A204.1 (cell line): Measurements from ENCODE around the gene SPRED2.

Experiments used
- FAIRE-seq: peaks from 2 replicates; lab custom pipeline; 2012; peaks lifted over from hg19 to GRCh38; lab: Jason Lieb, UNC

The SPRED2 gene

GRCh38 chr2:65386989-65387388, 45.4 kb downstream of the SPRED2 start:
- FAIRE-seq, result no peak

DNA sequence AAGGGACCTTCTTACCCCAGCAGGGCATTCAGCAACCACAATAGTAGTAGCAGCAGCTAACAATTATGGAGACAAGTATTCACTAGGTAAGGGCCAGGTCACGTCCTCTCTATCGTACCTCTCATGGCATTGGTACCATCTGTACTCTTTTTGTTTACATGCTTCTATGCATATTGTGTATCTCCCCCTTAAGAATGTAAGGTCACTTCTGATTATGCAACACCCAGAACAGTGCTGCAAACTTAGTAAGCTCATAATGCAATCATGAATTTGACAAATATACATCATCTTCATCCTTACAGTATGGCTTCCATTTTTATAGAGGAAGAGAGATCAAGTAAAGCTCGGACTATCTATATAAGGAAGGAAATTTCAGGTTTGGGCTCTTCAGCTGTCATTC, 46.1 kb downstream of the SPRED2 start:
- FAIRE-seq, result no peak

DNA sequence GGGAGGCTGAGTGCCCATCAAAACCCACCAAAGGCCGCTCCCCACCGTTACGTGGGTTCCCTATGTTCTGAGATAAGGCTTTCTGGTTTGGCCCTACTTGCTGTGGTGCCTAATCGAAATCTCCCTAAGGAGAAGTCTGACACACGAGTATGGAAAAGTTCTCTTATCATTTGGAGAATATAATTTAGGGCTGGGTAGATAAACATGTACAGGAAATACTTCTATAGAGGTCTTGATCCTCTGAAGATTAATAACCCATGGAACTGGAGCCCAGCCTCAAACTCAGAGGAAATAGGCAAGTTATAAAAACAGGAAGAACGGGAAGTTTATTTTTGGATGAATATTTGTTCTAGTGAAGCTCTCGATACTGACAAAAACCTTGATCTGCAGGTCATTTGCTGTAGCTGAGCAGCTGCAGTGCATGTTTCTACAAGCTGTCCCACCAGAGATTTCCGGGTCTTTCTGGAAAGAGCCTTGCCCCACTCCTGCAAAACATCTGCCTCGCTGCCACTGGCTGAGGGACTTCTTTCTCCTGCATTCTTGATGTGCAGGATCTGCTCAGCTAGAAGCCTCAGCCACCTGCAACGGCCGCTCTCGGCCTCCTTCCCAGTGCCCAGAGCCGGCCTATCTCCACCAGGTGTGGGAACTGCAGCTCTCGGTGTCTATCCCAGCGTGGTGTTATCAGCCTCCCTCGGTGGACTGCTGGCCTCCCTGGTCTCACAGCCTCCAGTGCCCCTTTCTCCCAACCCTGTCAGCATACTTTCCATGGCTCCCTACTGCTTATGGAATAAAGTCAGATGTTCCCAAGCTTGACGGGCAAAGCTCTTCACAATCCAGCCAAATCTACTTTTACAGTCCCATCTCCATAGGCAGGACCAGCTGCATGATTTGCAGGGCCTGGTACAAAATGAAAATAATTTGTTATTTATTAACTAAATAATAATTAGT, 48.6 kb downstream of the SPRED2 start:
- FAIRE-seq, result no peak

DNA sequence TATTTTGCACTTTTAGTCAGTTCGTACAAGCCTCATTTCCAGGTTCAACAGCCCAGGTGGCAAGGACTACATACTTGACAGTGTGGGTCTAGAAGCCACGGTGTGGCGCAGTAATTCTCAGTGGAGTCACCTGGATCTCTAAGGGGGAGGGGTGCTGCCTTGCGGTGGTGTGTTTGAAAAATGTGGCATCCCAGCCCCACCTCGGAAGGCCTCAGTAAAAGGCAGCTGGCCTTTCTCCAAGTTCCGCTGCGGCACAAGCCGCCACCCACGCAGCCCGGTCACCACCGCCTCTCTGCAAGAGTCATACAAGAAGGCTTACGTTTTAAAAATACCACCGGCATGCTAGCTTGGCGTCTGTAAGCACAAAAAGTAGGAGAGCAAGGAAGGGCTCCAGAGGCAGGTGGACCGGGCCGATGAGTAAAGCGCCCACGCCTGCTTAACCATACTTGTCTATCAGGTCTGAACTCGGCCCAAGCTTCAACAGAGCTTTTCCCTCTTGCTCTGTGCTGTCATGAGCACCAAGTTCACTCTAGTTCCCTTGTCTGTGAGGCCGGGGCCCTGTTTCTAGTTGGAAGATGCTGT, 49.5 kb downstream of the SPRED2 start:
- FAIRE-seq, result no peak

DNA sequence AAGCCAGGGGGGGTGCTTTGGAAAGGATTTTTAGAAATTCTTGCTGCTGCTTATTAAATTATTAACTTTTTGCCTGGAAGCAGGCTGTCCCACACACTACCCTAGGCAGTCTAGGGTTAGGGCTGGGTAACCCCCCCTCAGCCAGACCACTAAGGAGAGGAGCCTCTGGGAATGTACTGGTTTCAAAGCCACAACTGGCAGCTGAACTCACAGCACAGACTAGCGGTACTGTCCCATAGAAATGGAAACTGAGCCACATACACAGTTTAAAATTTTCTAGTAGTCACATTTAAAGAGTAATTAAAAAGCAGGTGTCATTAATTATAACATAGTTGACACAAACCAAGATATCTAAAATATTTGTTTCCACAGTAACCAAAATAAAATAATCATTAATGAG, 50.1 kb downstream of the SPRED2 start:
- FAIRE-seq, result no peak

DNA sequence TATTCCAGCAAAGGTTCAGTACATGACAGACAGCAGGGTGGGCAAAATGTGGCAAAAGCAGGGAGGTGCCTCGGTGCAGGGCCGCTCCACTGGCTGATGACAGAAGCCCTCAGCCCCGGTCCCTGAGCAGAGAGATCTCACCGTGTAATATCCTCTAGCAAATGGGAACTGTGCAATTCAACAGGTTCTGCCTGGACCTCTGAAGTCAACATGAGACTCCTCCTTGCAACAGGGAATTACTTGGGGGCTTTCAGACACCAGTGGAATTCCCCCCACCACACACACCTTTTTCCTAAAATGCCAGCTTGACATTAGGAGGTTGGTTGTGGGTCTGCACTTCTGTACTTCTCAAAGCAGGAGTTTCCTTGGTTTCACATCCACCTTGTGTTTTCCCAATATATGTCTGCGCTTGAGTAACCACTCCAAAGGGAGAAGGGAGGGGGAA, 50.8 kb downstream of the SPRED2 start:
- FAIRE-seq, result no peak

GRCh38 chr2:65380255-65380654, 52.1 kb downstream of the SPRED2 start:
- FAIRE-seq, result no peak

- FAIRE-seq, result no peak
Measured at GRCh38 chr2:65379721-65380171, 52.7 kb downstream of the SPRED2 start.

DNA sequence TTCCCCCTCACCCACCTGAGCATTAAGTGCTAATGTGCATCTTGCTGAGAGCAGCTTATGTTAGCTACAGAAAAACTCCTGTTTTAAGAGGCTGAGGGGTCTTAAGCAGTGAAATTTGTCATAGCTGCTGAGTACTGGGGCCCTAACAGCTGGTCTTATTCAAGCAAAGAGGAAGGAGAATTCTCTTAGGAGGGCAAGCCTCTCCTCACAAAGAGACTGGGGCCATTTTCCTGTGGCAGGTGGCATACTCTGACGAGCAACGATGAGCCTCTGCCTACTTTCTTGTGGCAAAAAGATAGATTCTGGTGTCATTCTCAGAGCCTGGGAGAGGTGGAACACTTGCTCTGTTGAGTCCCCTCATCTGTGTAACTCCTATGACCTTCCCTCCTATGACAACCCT, 53.2 kb downstream of the SPRED2 start:
- no peak for FAIRE-seq

DNA sequence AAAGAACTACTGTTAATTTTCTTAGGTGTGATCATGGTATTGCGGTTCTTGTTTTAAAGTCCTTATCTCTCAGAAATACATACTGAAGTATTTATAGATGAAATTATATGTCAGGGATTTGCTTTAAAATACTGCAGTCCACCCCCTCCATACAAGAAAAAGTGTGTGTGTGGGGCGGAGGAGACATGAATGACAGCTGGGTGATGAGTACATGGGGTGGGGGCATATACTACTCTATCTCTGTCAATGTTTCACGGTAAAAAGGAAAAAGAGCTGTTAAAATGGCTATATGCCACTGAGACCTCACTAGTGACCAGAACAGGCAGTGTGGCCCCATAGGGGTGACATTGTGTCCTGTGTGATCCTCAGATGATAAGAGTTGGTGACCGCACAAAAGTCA, 54.1 kb downstream of the SPRED2 start:
- no peak for FAIRE-seq

DNA sequence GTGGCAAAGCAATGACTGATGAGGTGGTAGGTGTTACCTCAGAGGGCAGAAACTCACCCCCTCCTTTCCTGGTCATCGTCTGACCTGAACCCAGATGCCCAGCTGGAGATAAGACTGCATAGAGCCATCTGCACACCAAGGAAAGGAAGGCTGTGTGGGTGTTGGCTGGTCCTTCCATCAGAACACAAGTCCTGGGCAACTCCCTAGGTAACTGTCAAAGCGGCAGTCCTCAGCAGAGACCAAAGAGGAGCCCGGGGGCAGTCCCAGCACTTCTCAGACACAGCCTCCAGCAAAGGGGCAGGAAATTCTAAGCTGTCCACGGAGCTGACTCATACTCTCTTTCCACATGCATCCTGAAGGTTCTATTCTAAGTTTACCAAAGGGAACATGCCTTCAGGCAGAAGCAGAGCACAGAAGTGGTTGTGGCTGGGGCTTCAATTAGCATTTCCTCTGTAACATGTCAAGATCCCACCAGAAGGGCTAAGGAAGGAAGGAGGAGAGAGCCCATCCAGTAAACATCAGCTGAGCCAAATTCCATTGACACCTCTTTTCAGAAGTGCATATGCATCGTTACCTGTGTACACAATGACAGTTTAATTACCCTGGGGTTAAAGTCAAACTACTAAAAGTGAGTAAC, 54.7 kb downstream of the SPRED2 start:
- no peak for FAIRE-seq

DNA sequence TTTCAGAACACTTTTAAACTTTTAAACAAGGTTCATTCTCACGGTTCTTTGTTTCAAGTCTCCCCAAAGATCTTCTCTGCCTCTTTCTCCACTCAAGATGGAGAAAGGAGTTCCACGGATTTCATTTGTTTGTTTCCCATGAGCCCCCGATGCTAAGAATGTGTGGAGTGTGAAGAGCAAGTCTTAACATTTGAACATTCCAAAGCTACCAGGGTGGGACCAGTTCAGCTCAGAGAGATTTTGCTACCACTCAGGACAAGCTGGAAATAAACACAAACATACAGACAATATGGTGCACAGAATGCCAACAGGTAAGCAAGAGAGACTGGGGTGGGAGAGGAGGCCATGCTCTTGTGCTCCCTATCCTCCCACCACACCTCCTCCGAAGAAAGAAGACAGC, 56.7 kb downstream of the SPRED2 start:
- no peak for FAIRE-seq

DNA sequence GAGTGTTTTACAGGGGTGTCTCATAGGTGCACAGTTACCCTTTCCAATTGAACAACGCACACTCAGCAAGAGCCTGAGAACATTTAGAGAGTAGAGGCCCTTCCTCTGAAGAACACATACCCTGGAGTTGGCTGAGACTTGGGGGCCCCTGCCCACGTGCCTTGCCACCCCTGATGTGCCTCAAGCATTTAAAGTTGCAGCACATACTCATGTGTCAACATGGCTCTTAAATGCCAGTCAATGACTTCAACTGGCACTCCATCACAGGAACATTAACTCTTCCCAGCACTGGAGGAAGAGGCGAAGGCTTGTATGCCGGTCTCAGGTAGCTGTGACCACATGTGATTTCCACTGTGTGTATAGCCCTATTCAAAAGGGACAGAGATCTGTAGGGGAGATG, 57.4 kb downstream of the SPRED2 start:
- no peak for FAIRE-seq

GRCh38 chr2:65374575-65374974, 57.8 kb downstream of the SPRED2 start:
- no peak for FAIRE-seq

DNA sequence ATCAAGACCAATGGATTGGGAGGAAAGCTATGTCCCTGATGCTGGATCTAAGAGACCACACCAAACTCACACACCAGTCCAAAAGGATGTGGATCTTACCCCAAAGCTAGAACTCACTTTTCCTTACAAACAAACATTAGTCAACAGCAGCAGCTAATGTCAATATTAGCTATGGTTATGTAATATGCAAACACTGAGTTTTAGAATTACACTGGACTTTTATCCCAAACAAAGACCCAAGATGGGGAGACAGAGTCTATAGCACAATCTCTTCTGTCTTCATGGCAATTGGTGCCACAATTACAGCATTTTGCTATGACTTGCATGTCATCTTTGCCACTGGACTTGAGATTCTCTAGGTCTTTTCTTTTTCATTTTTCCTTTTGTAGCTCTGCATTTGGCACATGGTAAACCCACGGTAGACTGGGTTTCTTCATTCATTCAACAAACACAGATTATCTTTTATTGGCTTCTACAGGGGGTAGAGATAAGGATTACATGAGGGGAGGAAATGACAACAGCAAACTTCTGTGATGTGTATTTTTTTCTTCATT, 59.0 kb downstream of the SPRED2 start:
- FAIRE-seq, result no peak

DNA sequence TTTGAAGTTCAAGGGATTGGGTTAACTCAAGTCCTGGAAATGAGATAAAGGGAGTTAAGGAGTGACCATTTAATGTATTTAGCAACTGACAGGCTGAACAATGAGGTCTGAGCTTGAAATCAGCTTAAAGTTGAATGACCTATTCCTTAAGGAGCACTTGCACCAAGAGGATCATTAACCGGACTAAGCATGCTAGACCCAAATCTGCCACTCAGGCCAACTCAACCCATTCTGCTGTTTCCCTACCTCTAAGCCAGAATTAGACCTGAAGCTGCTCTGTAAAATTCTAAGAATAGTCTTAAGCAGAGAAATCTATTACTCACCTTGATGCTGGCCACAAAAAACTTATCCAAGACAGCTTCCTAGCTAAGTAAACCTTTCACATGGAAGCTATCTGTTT, 59.8 kb downstream of the SPRED2 start:
- no peak for FAIRE-seq

DNA sequence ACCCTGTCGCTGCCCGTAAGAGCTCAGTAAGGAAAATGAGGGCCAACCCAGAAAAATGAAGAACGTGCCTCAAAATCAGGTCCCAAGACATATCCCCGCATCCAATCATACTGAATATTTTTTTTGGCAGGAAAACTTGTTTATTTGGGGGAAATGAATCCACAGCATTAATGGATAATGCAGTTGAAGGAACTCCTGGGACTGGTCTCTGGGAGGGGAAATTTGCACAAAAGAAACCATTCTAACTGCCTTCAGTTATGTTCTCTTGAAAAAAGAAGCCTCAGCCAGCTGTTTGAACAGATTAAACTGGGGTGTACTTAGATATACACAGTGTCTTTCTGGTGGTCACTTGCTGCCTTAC, 61.3 kb downstream of the SPRED2 start:
- no peak for FAIRE-seq

GRCh38 chr2:65370387-65371073, 61.9 kb downstream of the SPRED2 start:
- no peak for FAIRE-seq

DNA sequence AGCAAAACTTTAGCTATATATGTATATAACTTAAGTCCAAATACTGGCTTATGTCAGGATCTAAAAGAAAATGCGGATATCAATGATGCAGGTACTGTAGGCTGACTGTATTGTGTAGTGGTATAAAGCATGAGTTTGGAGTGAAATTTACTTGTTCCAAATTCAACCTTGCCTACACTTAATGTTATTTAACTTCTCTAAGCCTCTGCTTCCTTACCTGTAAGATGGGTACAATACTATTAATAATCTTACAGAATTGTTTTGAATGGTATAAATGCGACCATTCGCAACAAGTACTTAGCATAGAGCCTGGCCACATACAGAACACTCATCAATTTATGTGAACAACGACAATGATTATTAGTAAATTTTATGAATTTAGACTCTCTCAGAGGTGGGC, 62.4 kb downstream of the SPRED2 start:
- no peak for FAIRE-seq

DNA sequence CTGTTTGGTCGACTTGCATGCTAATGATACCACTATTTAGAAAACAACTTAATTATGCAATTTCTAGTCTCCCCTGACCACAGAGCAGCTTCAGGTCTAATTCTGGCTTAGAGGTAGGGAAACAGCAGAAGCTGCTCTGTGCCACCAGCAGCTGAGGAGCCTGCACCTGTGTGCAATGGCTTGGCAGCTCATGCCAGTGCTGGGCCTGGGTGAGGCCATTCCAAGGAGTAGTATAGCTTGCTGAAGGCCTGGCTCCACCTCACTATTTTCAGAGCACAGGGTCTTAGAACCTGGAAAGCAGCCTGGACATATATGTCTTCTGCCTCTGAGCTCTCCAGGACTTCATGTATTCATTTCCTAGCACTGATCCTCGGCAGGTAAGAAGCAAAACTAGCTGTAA, 62.8 kb downstream of the SPRED2 start:
- no peak for FAIRE-seq

GRCh38 chr2:65368468-65368867, 63.9 kb downstream of the SPRED2 start:
- no peak for FAIRE-seq

- no peak for FAIRE-seq
Measured at GRCh38 chr2:65367524-65367923, 64.9 kb downstream of the SPRED2 start.
